AG04450 (cell line): ENCODE data around the gene TM2D3. TPM values are rescaled to one million over a fixed set of nuclear protein-coding genes. Genes with fewer than 3 reads are reported as not detected.

Experiments used
- CTCF ChIA-PET: fragments of 300-600, 350-600 bp; formaldehyde crosslinking; extraction: SDS; loops from one replicate; lab custom pipeline; 2022; ENCODE audit warnings: antibody characterized with exemption, inconsistent platforms; lab: Charles Lee
- POLR2A ChIA-PET: fragments of 350-600 bp; formaldehyde crosslinking; extraction: SDS; loops from one replicate; lab custom pipeline; 2021; ENCODE audit warnings: antibody characterized with exemption, inconsistent platforms; lab: Yijun Ruan, JAX
- DNase-seq: peaks from one replicate; pipeline ENCODE4 v3.0.0-alpha.2; 2011; ENCODE audit warnings: low read depth, low spot score
- H3K27ac ChIP-seq: one replicate; pipeline ENCODE4 v1.5.1; 2012; ENCODE audit warnings: low read depth, low read length, control low read depth
- H3K27me3 ChIP-seq: one replicate; pipeline ENCODE4 v1.6.0; 2012; ENCODE audit warnings: low read length; ENCODE audit not compliant: control insufficient read depth, insufficient read depth
- H3K4me3 ChIP-seq: 2 replicates; pipeline ENCODE4 v1.5.1; 2011; ENCODE audit warnings: mild to moderate bottlenecking, low read depth, low read length, control low read depth
- H3K9me3 ChIP-seq: 2 replicates; pipeline ENCODE4 v1.5.1; 2012; ENCODE audit warnings: low read length; ENCODE audit not compliant: control insufficient read depth, insufficient read depth
- polyA plus RNA-seq: library from polyadenylated mRNA; depleted of rRNA; stranded (reverse); fragments of >200 nt; gene quantifications from 2 replicates; pipeline ENCODE4 v1.2.3, GENCODE V29; 2011
- TF ChIP-seq, protein P1 (sequence below): IDR thresholded peaks from 2 replicates; pipeline ENCODE4 v1.5.1; 2011; ENCODE audit warnings: low read depth, low read length, control low read depth, inconsistent platforms

The TM2D3 gene
- polyA plus RNA-seq, 1 experiment: 64.2 TPM

DNA sequence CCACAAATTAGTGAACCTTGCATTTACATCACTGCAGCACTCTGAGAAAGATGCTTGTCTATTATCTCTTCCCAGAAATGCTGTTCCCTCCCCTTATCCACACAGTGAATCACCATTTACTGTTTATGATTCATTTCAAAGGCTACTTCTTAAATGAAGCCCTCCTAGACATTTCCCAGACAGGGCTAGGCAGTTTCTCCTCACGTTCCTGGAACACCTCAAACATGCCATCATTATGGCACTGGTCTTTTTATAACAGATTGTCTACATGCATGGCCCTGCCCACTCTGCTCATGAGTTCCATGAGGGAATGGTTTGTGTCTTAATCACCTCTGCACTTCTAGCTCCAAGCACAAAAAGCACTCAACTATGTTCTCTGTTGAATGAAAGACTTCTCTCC is 32.2 kb upstream of the TM2D3 start:
- CTCF ChIA-PET: no interaction called here
- TF ChIP-seq, protein P1, sequence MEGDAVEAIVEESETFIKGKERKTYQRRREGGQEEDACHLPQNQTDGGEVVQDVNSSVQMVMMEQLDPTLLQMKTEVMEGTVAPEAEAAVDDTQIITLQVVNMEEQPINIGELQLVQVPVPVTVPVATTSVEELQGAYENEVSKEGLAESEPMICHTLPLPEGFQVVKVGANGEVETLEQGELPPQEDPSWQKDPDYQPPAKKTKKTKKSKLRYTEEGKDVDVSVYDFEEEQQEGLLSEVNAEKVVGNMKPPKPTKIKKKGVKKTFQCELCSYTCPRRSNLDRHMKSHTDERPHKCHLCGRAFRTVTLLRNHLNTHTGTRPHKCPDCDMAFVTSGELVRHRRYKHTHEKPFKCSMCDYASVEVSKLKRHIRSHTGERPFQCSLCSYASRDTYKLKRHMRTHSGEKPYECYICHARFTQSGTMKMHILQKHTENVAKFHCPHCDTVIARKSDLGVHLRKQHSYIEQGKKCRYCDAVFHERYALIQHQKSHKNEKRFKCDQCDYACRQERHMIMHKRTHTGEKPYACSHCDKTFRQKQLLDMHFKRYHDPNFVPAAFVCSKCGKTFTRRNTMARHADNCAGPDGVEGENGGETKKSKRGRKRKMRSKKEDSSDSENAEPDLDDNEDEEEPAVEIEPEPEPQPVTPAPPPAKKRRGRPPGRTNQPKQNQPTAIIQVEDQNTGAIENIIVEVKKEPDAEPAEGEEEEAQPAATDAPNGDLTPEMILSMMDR: no peak
- peak; percentile 32 for DNase-seq
- H3K9me3 ChIP-seq: no peaks in the 10 kb centered on the region
- H3K27me3 ChIP-seq: no peaks in the 10 kb centered on the region
- POLR2A ChIA-PET: no interaction called here
- peak overlapping the region; percentile 62 for H3K27ac ChIP-seq
- H3K4me3 ChIP-seq: no peak overlapping the region

GRCh38 chr15:101679806-101680205 is 27.6 kb upstream of the TM2D3 start:
- Histone ChIP-seq H3K9me3 (no peaks in the 10 kb centered on the region), H3K4me3 (no peak overlapping the region), H3K27ac (no peak overlapping the region), H3K27me3 (no peaks in the 10 kb centered on the region)
- DNase-seq: no peak
- POLR2A ChIA-PET: interaction anchor here (1.1 kb wide), 1 partner anchor 21 kb away, joined by 7 read pairs; no protein-coding TSS in a partner anchor
- TF ChIP-seq, protein P1: no peak
- CTCF ChIA-PET: no interaction called here

- H3K27ac ChIP-seq: no peak overlapping the region
- no peak overlapping the region for H3K4me3 ChIP-seq
- ChIA-PET CTCF (no interaction called here), POLR2A (interaction anchor here (0.7 kb wide), 1 partner anchor 857 kb away, joined by 4 read pairs; no protein-coding TSS in a partner anchor)
- no peak for DNase-seq
- no peaks in the 10 kb centered on the region for H3K27me3 ChIP-seq
- H3K9me3 ChIP-seq: no peaks in the 10 kb centered on the region
- TF ChIP-seq, protein P1: no peak
These were observed 24.7 kb upstream of the TM2D3 start for GRCh38 chr15:101676921-101677329.

GRCh38 chr15:101675796-101676582 is 23.8 kb upstream of the TM2D3 start:
- ChIA-PET POLR2A (no interaction called here), CTCF (interaction anchor here (1.0 kb wide), 1 partner anchor 23 kb away, joined by 4 read pairs; no protein-coding TSS in a partner anchor)
- Histone ChIP-seq H3K9me3 (no peaks in the 10 kb centered on the region), H3K27me3 (no peaks in the 10 kb centered on the region), H3K4me3 (no peak overlapping the region), H3K27ac (peak overlapping the region; percentile 39)
- peak; percentile 34 for DNase-seq
- TF ChIP-seq, protein P1: no peak

GRCh38 chr15:101675015-101675414 is 22.8 kb upstream of the TM2D3 start:
- peak; percentile 42 for DNase-seq
- ChIA-PET POLR2A (no interaction called here), CTCF (interaction anchor here (0.5 kb wide), 1 partner anchor 48 kb away, joined by 3 read pairs; no protein-coding TSS in a partner anchor)
- H3K9me3 ChIP-seq: no peaks in the 10 kb centered on the region
- TF ChIP-seq, protein P1: no peak
- H3K4me3 ChIP-seq: no peak overlapping the region
- H3K27ac ChIP-seq: no peak overlapping the region
- H3K27me3 ChIP-seq: no peaks in the 10 kb centered on the region
